RWPE1 (cell line): ENCODE measurements around the gene OPTC.

Experiments used
- CTCF ChIA-PET: fragments of 350-600 bp; sonication (Branson Sonifier 250); formaldehyde crosslinking; extraction: SDS; loops from one replicate; lab custom pipeline; 2021; lab: Yijun Ruan, JAX
- POLR2A ChIA-PET: fragments of 400-600 bp; formaldehyde crosslinking; extraction: SDS; loops from one replicate; lab custom pipeline; 2020; ENCODE audit warnings: antibody characterized with exemption; ENCODE audit not compliant: low non-redundant PET; lab: Yijun Ruan, JAX
- DNase-seq: peaks from one replicate; pipeline ENCODE4 v3.0.0; 2012; ENCODE audit warnings: low spot score
- H3K27ac ChIP-seq: fragments of 450-650 bp; 2 replicates; pipeline ENCODE4 v1.5.1; 2017
- CTCF ChIP-seq: fragments of 450-650 bp; conservative IDR thresholded peaks from 2 replicates; pipeline ENCODE4 v1.5.1; 2017; ENCODE audit warnings: low read depth, mild to moderate bottlenecking

OPTC gene

DNA sequence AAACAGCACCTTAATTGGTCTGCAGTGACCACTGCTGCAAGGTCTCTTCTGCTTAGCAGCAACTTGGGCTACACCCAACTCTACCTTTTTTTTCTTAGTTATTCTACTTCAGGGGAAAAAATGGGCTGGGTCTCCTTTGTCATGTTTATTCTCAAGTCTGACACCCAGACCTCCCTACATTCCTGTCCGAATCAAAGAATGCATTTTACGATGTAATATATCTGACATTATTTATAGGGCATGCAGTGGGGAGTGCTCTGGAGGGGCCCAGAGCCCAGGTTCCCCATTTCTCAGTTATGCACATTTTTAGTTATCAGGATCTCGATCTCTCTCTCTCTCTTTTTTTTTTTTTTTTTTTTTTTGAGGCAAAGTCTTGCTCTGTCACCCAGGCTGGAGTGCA, 50.5 kb downstream of the OPTC start:
- ChIA-PET POLR2A (no interaction called here), CTCF (no interaction called here)
- DNase-seq = no peak
- no peak for TF ChIP-seq CTCF
- H3K27ac ChIP-seq = no peak overlapping the region

DNA sequence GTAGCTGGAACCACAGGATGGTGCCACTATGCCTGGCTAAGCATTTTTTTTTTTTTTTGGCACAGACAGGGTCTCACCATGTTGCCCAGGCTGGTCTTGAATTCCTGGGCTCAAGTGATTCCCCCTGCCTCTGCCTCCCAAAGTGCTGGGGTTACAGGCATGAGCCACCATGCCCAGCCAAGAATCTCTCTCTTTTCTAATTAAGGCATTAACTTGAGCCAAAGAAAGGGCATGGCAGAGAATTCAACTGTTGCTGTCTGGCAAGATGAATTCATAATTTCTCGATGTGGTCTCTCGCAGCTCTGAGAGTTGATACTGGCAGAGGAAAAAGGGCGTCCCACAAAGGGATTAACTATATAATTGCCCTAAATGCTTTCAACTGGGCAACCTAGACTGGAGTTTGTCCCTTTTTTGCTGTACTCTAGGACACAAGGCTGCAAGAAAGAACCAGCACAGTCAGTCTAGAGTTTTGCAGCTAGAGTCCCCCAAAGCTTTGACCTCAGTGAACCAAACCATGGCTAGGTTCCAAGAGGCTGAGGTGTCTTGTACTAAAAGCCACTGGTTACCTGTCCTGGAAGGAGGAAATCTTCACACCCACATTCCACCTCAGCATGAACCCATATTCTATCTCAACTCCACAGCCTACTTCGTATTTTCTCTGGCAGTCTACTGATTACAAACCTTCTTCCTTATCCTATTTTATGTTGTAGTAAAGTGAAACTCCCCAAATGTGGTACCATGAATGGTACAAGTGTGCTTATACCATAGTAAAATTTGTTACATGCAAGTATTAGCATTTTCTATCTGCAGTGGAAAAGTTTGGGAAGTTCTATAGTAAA, 51.2 kb downstream of the OPTC start:
- H3K27ac ChIP-seq = no peak overlapping the region
- ChIA-PET CTCF (interaction anchor here (0.6 kb wide), 1 partner anchor 278 kb away, joined by 3 read pairs; no protein-coding TSS in a partner anchor), POLR2A (no interaction called here)
- DNase-seq = no peak
- no peak for TF ChIP-seq CTCF

DNA sequence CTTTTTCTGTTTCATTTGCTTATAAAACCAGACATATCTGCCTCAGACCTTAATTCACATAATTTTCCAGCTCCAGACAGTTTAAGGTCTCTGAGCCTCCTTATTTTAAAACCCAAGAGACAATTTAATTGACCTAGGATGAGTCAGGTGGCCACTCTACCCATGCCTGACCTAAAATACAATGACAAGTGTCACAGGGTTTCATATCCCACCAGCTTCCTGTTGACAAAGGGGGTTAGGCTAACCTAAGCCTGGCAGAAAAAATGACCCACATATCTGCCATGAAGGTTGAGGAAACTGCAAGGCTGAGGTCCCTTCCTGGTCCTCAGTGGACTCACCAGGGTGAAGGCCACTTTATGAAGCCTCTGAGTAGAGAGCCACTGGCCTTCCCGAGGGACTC, 52.3 kb downstream of the OPTC start:
- POLR2A ChIA-PET = no interaction called here
- no peak overlapping the region for H3K27ac ChIP-seq
- no peak for DNase-seq
- no peak for TF ChIP-seq CTCF
- CTCF ChIA-PET = interaction anchor here (0.6 to 0.7 kb wide), 2 partner anchors 14 to 16 kb away, joined by 4 to 5 read pairs; no protein-coding TSS in a partner anchor

- no peak for TF ChIP-seq CTCF
- CTCF ChIA-PET = interaction anchor here (0.8 kb wide), 1 partner anchor 24 kb away, joined by 3 read pairs; no protein-coding TSS in a partner anchor
- H3K27ac ChIP-seq = no peak overlapping the region
- POLR2A ChIA-PET = no interaction called here
- DNase-seq = no peak
Measured at GRCh38 chr1:203547147-203547546, 53.2 kb downstream of the OPTC start.

DNA sequence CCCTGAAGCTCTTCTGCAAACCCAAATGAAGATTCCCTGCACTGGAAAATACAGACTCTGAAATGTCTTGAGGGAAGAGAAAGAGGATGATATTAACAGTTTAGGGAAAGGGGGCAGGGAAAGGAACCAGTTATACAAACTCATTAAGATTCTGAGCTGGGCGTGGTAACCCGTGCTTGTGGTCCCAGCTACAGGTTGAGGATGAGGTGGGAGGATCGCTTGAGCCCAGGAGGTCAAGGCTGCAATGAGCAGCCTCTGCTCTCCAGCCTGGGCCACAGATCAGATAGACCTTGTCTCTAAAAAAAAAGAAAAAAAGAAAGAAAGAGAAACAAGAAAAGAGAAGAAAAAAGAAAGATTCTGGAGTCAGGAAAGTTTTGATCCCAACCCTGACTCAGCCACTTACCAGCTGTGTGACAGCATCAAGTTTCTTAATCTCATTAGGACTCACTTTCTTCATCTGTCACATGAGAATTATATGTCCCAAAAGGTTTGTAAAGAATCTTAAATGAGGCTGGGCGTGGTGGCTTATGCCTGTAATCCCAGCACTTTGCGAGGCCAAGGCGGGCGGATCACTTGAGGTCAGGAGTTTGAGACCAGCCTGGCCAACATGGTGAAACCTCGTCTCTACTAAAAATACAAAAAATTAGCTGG, 53.9 kb downstream of the OPTC start:
- no peak overlapping the region for H3K27ac ChIP-seq
- POLR2A ChIA-PET = no interaction called here

More for the DNA sequence above, 53.9 kb downstream of the OPTC start:
- CTCF ChIA-PET = interaction anchor here (0.8 kb wide), 1 partner anchor 24 kb away, joined by 3 read pairs; no protein-coding TSS in a partner anchor
- no peak for DNase-seq
- TF ChIP-seq CTCF = no peak
